Testis (tissue), 2 donors: ENCODE results near the gene MEGF10.

ENCODE experiments used
- CTCF ChIP-seq, 3 experiments: fragments of 450-650 bp in 2 of 3; fragments of 200-600 bp in 1 of 3; sonication (generic) in 1 of 3; IDR thresholded peaks; one replicate each; pipeline ENCODE4 v1.5.1; 2016 to 2019; ENCODE audit warnings: antibody characterized with exemption in 3 of 3, mild to moderate bottlenecking in 2 of 3, moderate library complexity in 1 of 3
- POLR2A ChIP-seq: fragments of 450-650 bp; IDR thresholded peaks from one replicate; pipeline ENCODE4 v1.6.1; 2017; ENCODE audit warnings: antibody characterized with exemption, mild to moderate bottlenecking, moderate library complexity

GRCh38 chr5:127410959-127411358 is 120.4 kb downstream of the MEGF10 start:
- TF ChIP-seq CTCF (IDR thresholded peaks at IDR 0.05) (no peak), POLR2A (no peak)
